ENCODE data around the gene RHEB.

GRCh38 chr7:151446412-151446811, 73.3 kb downstream of the RHEB start:
- TF ChIP-seq CTCF (IDR thresholded peaks at IDR 0.05), result no peak
- TF ChIP-seq FOSL2 (IDR thresholded peaks at IDR 0.05; ENCODE audit: borderline replicate concordance, low read depth), result no peak
- no peak for TF ChIP-seq RAD21 (IDR thresholded peaks at IDR 0.05; ENCODE audit: low read length)
- no peak for TF ChIP-seq NFIC (IDR thresholded peaks at IDR 0.05; ENCODE audit: borderline replicate concordance)
- TF ChIP-seq POLR2AphosphoS5 (IDR thresholded peaks at IDR 0.05; ENCODE audit: low read depth, low read length), result no peak
- no peak for TF ChIP-seq REST (IDR thresholded peaks at IDR 0.05; ENCODE audit: low read depth, low read length)
- TF ChIP-seq MEF2A (IDR thresholded peaks at IDR 0.05; ENCODE audit: borderline replicate concordance, low read depth), result no peak
- TF ChIP-seq EP300 (IDR thresholded peaks at IDR 0.05; ENCODE audit: borderline replicate concordance in 1 of 2, low read depth in 1 of 2, low read length in 1 of 2), result no peak
- no peak for TF ChIP-seq RFX5 (IDR thresholded peaks at IDR 0.05; ENCODE audit: low read length)
- no peak for TF ChIP-seq JUND (IDR thresholded peaks at IDR 0.05)
- no peak for TF ChIP-seq SIN3A (IDR thresholded peaks at IDR 0.05; ENCODE audit: borderline replicate concordance, low read depth, low read length)
- TF ChIP-seq EZH2phosphoT487 (IDR thresholded peaks at IDR 0.05; ENCODE audit: borderline replicate concordance, low read depth), result no peak
- TF ChIP-seq TAF1 (IDR thresholded peaks at IDR 0.05; ENCODE audit: borderline replicate concordance, low read depth, low read length), result no peak
- TF ChIP-seq GABPA (IDR thresholded peaks at IDR 0.05; ENCODE audit: low read depth), result no peak
